Glomerular endothelial cell (primary cell): ENCODE results near the gene PUS7. TPM values are rescaled to one million over a fixed set of nuclear protein-coding genes. Genes with fewer than 3 reads are reported as not detected.
"Not testable (repeated sequence)": the region's sequence is repeated elsewhere in the genome, so short reads cannot be mapped to it uniquely, and the experiment has no call there.

Experiments
- DNase-seq: peaks from one replicate; pipeline ENCODE4 v3.0.0-alpha.2; 2011; ENCODE audit warnings: low read depth, low spot score; ENCODE audit errors: extremely low read depth
- total RNA-seq: library from RNA; depleted of rRNA; stranded (reverse); fragments of >200 nt; gene quantifications from 2 replicates; pipeline ENCODE4 v1.2.3, GENCODE V29; 2015

Gene PUS7
- total RNA-seq, 1 donor from 2014 or later = 23.0 TPM

GRCh38 chr7:105450177-105450861, 71.8 kb downstream of the PUS7 start:
- no peak for DNase-seq

- no peak for DNase-seq
Measured at GRCh38 chr7:105448181-105448580, 73.9 kb downstream of the PUS7 start.

- DNase-seq = no peak
Measured at GRCh38 chr7:105444342-105444987, 77.6 kb downstream of the PUS7 start.

- DNase-seq = not testable (repeated sequence)
Measured at GRCh38 chr7:105442214-105442613, 79.9 kb downstream of the PUS7 start.

- peak; percentile 72 for DNase-seq
Measured at GRCh38 chr7:105439174-105439893, 82.7 kb downstream of the PUS7 start.

GRCh38 chr7:105438847-105439173, 83.3 kb downstream of the PUS7 start:
- no peak for DNase-seq

- DNase-seq = no peak
Measured at GRCh38 chr7:105438254-105438653, 83.8 kb downstream of the PUS7 start.

- not testable (repeated sequence) for DNase-seq
Measured at GRCh38 chr7:105437356-105437755, 84.7 kb downstream of the PUS7 start.

- DNase-seq = no peak
Measured at GRCh38 chr7:105429746-105430612, 92.1 kb downstream of the PUS7 start.

- DNase-seq = no peak
Measured at GRCh38 chr7:105426606-105427146, 95.4 kb downstream of the PUS7 start.

- DNase-seq = no peak
Measured at GRCh38 chr7:105423987-105424386, 98.1 kb downstream of the PUS7 start.

- no peak for DNase-seq
Measured at GRCh38 chr7:105413887-105414437, 108.1 kb downstream of the PUS7 start.

GRCh38 chr7:105410774-105411173, 111.3 kb downstream of the PUS7 start:
- DNase-seq = not testable (repeated sequence)

- not testable (repeated sequence) for DNase-seq
Measured at GRCh38 chr7:105409775-105410174, 112.3 kb downstream of the PUS7 start.

GRCh38 chr7:105408791-105409410, 113.2 kb downstream of the PUS7 start:
- DNase-seq = no peak

Other genes with a start within 250 kb of the PUS7 start
- gene SRPK2, start 133.3 kb downstream of the PUS7 start, total RNA-seq = 44.4 and 59.6 TPM in 2 replicates
- 16.6 and 16.8 TPM in 2 replicates for gene RINT1, start 9.9 kb upstream of the PUS7 start, total RNA-seq
- not detected in 2 replicates for gene EFCAB10, start 59.2 kb upstream of the PUS7 start, total RNA-seq